ENCODE measurements around the gene LTF. TPM values are rescaled to one million over a fixed set of nuclear protein-coding genes. Genes with fewer than 3 reads are reported as not detected.

Gene LTF
- total RNA-seq, 1 experiment from 2014 or later = not detected

DNA sequence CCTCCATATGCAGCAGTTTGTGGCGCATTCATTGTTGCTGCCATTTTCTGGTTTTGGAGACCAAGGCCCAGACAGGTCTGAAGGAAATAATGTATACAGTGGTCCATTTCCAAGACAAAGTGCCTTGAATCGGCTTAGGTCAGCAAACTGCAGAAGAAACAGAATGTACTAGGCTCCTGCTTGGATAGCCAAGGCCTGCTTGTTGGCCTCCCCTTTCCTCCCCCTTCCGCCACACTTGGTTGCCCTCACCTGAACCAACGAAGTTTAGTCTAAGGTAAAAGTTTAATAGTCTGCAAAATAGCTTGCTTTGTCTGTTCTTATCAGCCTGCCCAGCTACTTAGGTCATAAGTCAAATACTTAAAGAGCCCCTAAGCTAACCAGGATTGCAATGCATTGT lies 21.1 kb upstream of the LTF start:
- Histone ChIP-seq H3K9ac (ENCODE audit: low read length) (no peak overlapping the region), H3K27ac (ENCODE audit: low read length) (no peak overlapping the region), H4K20me1 (ENCODE audit: insufficient read depth, low read depth, low read length) (0 out of 2 replicates have a peak, but pooled peaks cover 2% of the 10 kb centered on the region), H3K79me2 (ENCODE audit: low read length) (no peaks in the 10 kb centered on the region), H3K27me3 (ENCODE audit: low read length) (no peaks in the 10 kb centered on the region), H3K9me3 (ENCODE audit: low read length) (no peaks in the 10 kb centered on the region), H3K4me1 (ENCODE audit: low read length) (peaks cover 4% of the 10 kb centered on the region; the same call in 1 of the 2 replicates), H3K9me2 (replicated peaks; ENCODE audit: insufficient read depth, low read length) (no peaks in the 10 kb centered on the region), H3K4me3 (ENCODE audit: low read length) (no peak overlapping the region), H3K4me2 (ENCODE audit: low read depth, low read length, poor library complexity, severe bottlenecking) (no peak overlapping the region), H3K36me3 (ENCODE audit: insufficient read depth, low read length) (no peaks in the 10 kb centered on the region), H2AFZ (ENCODE audit: low read length) (no peak overlapping the region)
- DNase-seq = no peak

DNA sequence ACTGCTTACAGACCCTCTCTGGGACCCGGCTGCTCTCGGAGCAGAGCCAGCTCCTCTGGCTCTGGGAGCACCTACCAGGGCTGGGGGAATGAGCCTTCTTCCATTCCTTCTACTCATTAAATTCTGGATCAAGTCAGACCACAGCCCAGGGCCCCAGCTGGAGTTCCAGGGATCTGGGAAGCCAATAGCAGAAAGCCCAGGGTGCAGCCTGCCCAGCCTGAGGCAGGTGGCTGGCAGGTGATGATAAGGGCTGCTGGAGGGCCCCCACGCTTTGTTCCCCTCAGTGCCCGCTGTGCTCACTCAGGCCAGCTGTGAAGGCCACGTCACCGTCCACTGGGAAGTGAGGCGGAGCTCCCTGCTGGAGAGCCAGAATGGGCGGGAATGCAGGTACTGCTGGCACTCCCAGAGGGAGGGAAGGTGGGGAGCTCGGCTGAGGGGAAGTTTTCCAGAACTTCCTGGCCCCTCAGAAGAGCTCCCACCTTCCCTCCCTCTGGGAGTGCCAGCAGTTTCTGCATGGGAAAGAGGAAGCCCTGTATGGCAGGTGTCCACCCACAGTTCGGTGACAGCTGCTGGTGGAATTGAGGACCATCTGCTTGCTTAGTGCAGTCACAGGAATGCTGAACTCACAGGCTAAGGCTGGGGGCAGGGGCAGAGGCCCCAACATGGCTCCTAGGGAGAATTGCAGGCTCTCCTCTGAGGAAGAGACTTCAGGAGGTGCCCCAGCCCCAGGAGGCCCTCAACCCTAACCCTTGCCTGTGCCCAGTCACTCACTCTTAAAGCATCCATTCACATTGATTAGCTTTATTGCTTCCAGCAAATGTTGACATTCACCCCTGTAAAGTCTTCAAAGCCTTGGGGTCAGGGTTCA lies 20.4 kb upstream of the LTF start:
- Histone ChIP-seq H3K4me1 (ENCODE audit: low read length) (peaks cover 4% of the 10 kb centered on the region; the same call in 1 of the 2 replicates), H3K36me3 (ENCODE audit: insufficient read depth, low read length) (no peaks in the 10 kb centered on the region), H3K9me3 (ENCODE audit: low read length) (no peaks in the 10 kb centered on the region), H3K79me2 (ENCODE audit: low read length) (no peaks in the 10 kb centered on the region), H3K9me2 (replicated peaks; ENCODE audit: insufficient read depth, low read length) (no peaks in the 10 kb centered on the region), H3K4me2 (ENCODE audit: low read depth, low read length, poor library complexity, severe bottlenecking) (no peak overlapping the region), H3K27me3 (ENCODE audit: low read length) (no peaks in the 10 kb centered on the region), H3K9ac (ENCODE audit: low read length) (no peak overlapping the region), H4K20me1 (ENCODE audit: insufficient read depth, low read depth, low read length) (0 out of 2 replicates have a peak, but pooled peaks cover 2% of the 10 kb centered on the region), H3K27ac (ENCODE audit: low read length) (no peak overlapping the region), H2AFZ (ENCODE audit: low read length) (no peak overlapping the region), H3K4me3 (ENCODE audit: low read length) (no peak overlapping the region)
- DNase-seq = no peak

DNA sequence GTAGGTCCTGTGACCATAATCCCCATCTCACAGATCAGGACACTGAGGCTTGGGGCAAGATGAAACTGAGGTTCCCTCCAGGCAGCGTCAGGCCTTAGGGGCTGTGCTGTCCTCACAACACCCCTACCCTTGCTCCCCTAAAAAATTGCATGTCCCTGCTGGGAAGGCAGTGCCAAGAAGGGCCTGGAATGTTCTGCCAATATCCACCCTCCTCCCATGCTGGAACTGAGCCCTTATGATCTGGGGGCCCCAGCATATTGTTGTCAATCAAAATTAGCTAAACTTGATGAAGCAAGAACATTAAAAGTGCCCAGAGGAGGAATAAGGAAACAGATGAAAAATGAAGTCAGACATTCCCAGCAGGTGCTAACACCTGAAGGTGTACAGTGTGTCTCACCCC lies 19.7 kb upstream of the LTF start:
- no peaks in the 10 kb centered on the region for H3K9me2 ChIP-seq (replicated peaks; ENCODE audit: insufficient read depth, low read length)
- no peak overlapping the region for H3K4me3 ChIP-seq (ENCODE audit: low read length)
- H3K36me3 ChIP-seq (ENCODE audit: insufficient read depth, low read length) = no peaks in the 10 kb centered on the region
- H2AFZ ChIP-seq (ENCODE audit: low read length) = no peak overlapping the region
- 0 out of 2 replicates have a peak, but pooled peaks cover 2% of the 10 kb centered on the region for H4K20me1 ChIP-seq (ENCODE audit: insufficient read depth, low read depth, low read length)
- no peaks in the 10 kb centered on the region for H3K9me3 ChIP-seq (ENCODE audit: low read length)
- no peak overlapping the region for H3K27ac ChIP-seq (ENCODE audit: low read length)
- no peak overlapping the region for H3K4me2 ChIP-seq (ENCODE audit: low read depth, low read length, poor library complexity, severe bottlenecking)
- H3K4me1 ChIP-seq (ENCODE audit: low read length) = peaks cover 4% of the 10 kb centered on the region; the same call in 1 of the 2 replicates
- H3K27me3 ChIP-seq (ENCODE audit: low read length) = no peaks in the 10 kb centered on the region
- no peak for DNase-seq
- H3K9ac ChIP-seq (ENCODE audit: low read length) = no peak overlapping the region
- no peaks in the 10 kb centered on the region for H3K79me2 ChIP-seq (ENCODE audit: low read length)

DNA sequence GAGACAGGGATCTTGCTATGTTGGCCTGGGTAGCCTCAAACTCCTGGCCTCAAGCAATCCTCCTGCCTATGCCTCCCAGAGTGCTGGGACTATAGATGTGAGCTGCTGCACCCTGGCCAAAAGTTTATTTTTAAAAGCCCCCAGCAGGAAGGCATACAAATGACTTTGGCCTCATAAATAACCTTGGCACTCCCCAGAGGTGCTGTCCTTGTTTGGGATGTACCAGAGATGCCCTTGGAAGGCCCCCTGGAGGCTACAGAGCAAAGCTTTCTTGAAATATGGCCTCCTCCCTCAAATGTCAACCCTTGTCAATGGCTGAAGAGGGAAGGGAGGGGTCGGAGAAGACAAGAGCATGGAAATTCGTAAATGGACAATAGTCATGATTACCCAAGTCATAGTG lies 19.1 kb upstream of the LTF start:
- Histone ChIP-seq H2AFZ (ENCODE audit: low read length) (no peak overlapping the region), H3K4me2 (ENCODE audit: low read depth, low read length, poor library complexity, severe bottlenecking) (no peak overlapping the region), H3K9ac (ENCODE audit: low read length) (no peak overlapping the region), H4K20me1 (ENCODE audit: insufficient read depth, low read depth, low read length) (0 out of 2 replicates have a peak, but pooled peaks cover 2% of the 10 kb centered on the region), H3K9me3 (ENCODE audit: low read length) (no peaks in the 10 kb centered on the region), H3K36me3 (ENCODE audit: insufficient read depth, low read length) (no peaks in the 10 kb centered on the region), H3K4me1 (ENCODE audit: low read length) (peaks cover under 1% of the 10 kb centered on the region; the same call in 1 of the 2 replicates), H3K9me2 (replicated peaks; ENCODE audit: insufficient read depth, low read length) (no peaks in the 10 kb centered on the region), H3K4me3 (ENCODE audit: low read length) (no peak overlapping the region), H3K79me2 (ENCODE audit: low read length) (no peaks in the 10 kb centered on the region), H3K27me3 (ENCODE audit: low read length) (no peaks in the 10 kb centered on the region), H3K27ac (ENCODE audit: low read length) (no peak overlapping the region)
- DNase-seq = no peak

DNA sequence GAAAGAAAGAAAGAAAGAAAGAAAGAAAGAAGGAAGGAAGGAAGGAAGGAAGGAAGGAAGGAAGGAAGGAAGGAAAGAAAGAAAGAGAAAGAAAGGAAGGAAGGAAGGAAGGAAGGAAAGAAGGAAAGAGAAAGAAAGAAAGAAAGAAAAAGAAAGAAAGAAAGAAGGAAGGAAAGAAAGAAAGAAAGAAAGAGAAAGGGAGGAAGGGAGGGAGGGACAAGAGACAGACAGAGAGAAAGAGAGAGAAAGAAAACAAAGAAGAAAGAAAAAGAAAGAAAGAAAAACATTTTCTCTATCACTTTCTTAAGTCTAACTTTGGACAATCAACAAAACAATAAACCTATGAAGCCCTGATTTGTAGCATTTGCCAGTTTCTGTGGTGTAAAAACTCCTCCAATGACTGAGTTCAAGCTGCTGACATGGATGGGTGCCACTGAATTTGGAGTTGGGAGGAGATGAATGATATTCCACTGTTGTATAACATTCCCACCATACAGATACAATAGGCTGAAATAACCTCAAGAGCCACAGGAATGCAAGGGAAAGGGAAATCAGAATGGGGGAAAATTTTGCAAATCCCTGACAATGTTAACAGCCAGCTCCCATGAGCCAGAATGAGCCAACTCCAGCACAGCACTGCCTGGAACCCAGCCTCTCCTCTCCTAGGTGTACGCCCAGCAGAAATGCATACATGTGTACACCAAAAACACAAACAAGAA lies 18.1 kb upstream of the LTF start:
- Histone ChIP-seq H3K4me1 (ENCODE audit: low read length) (no peaks in the 10 kb centered on the region), H3K9me3 (ENCODE audit: low read length) (no peaks in the 10 kb centered on the region), H3K27me3 (ENCODE audit: low read length) (no peaks in the 10 kb centered on the region), H3K36me3 (ENCODE audit: insufficient read depth, low read length) (no peaks in the 10 kb centered on the region), H3K4me3 (ENCODE audit: low read length) (no peak overlapping the region), H2AFZ (ENCODE audit: low read length) (no peak overlapping the region), H3K9me2 (replicated peaks; ENCODE audit: insufficient read depth, low read length) (no peaks in the 10 kb centered on the region), H3K9ac (ENCODE audit: low read length) (no peak overlapping the region), H3K27ac (ENCODE audit: low read length) (no peak overlapping the region), H3K79me2 (ENCODE audit: low read length) (no peaks in the 10 kb centered on the region), H4K20me1 (ENCODE audit: insufficient read depth, low read depth, low read length) (0 out of 2 replicates have a peak, but pooled peaks cover 2% of the 10 kb centered on the region), H3K4me2 (ENCODE audit: low read depth, low read length, poor library complexity, severe bottlenecking) (no peak overlapping the region)
- DNase-seq = no peak

DNA sequence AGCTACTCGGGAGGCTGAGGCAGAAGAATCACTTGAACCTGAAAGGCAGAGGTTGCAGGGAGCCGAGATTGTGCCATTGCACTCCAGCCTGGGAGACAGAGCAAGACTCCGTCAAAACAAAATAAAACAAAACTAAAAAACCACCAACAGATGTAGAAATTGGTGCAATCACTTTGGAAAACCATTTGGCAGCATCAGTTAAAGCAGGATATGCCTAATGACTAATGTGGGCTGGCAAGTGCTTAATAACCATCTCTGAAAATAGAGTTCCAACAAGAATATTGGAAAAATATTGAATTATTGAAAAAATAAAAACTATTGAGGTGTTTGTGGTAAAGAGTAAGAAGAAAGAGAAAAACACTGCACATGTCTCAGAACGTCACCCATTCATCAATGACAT lies 16.9 kb upstream of the LTF start:
- no peak overlapping the region for H3K9ac ChIP-seq (ENCODE audit: low read length)
- no peak for DNase-seq
- no peaks in the 10 kb centered on the region for H3K9me2 ChIP-seq (replicated peaks; ENCODE audit: insufficient read depth, low read length)
- H3K4me3 ChIP-seq (ENCODE audit: low read length) = no peak overlapping the region
- H2AFZ ChIP-seq (ENCODE audit: low read length) = no peak overlapping the region
- H3K79me2 ChIP-seq (ENCODE audit: low read length) = no peaks in the 10 kb centered on the region
- no peaks in the 10 kb centered on the region for H3K9me3 ChIP-seq (ENCODE audit: low read length)
- H3K27ac ChIP-seq (ENCODE audit: low read length) = no peak overlapping the region
- H3K27me3 ChIP-seq (ENCODE audit: low read length) = no peaks in the 10 kb centered on the region
- no peak overlapping the region for H3K4me2 ChIP-seq (ENCODE audit: low read depth, low read length, poor library complexity, severe bottlenecking)
- no peaks in the 10 kb centered on the region for H3K4me1 ChIP-seq (ENCODE audit: low read length)
- H4K20me1 ChIP-seq (ENCODE audit: insufficient read depth, low read depth, low read length) = 0 out of 2 replicates have a peak, but pooled peaks cover 2% of the 10 kb centered on the region
- H3K36me3 ChIP-seq (ENCODE audit: insufficient read depth, low read length) = no peaks in the 10 kb centered on the region

DNA sequence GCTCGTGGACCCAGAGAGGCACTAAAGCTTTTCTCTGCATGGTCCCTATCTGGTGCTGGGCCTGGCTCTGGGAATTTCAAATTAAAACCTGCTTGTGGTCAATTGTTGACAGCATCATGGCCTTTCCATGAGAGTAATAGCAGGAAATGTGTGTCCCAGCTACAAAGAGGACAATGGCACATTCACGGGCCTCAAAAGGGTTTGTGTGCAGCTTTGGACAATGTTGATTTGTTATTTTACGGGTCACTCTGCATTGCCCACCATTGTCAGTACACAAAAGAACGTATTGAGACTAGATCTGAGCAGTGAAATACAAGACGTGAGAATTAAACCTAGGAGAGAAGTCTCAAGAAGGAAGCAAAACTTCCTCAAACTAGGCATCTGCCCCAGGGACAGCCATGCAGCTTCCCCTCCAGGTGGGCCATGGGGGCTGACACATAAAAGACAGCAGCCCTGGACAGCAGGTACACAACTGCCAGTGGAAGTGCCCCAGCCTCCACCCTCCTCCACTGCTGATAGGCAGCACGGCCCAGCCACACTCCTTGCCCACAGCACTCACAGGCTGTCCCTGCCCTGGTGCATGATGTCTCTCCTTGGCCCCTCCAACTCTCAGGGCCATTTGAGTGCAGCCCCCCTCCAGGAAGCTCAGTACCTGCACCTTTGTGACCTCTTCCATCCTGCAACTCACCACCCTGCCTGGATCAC lies 15.9 kb upstream of the LTF start:
- H3K4me2 ChIP-seq (ENCODE audit: low read depth, low read length, poor library complexity, severe bottlenecking) = no peak overlapping the region
- H3K4me1 ChIP-seq (ENCODE audit: low read length) = no peaks in the 10 kb centered on the region
- H3K9ac ChIP-seq (ENCODE audit: low read length) = no peak overlapping the region
- H4K20me1 ChIP-seq (ENCODE audit: insufficient read depth, low read depth, low read length) = 0 out of 2 replicates have a peak, but pooled peaks cover 2% of the 10 kb centered on the region
- no peak overlapping the region for H2AFZ ChIP-seq (ENCODE audit: low read length)
- no peaks in the 10 kb centered on the region for H3K9me3 ChIP-seq (ENCODE audit: low read length)
- no peak for DNase-seq
- H3K27me3 ChIP-seq (ENCODE audit: low read length) = no peaks in the 10 kb centered on the region
- H3K4me3 ChIP-seq (ENCODE audit: low read length) = no peak overlapping the region
- no peak overlapping the region for H3K27ac ChIP-seq (ENCODE audit: low read length)
- H3K36me3 ChIP-seq (ENCODE audit: insufficient read depth, low read length) = no peaks in the 10 kb centered on the region
- no peaks in the 10 kb centered on the region for H3K79me2 ChIP-seq (ENCODE audit: low read length)
- no peaks in the 10 kb centered on the region for H3K9me2 ChIP-seq (replicated peaks; ENCODE audit: insufficient read depth, low read length)

DNA sequence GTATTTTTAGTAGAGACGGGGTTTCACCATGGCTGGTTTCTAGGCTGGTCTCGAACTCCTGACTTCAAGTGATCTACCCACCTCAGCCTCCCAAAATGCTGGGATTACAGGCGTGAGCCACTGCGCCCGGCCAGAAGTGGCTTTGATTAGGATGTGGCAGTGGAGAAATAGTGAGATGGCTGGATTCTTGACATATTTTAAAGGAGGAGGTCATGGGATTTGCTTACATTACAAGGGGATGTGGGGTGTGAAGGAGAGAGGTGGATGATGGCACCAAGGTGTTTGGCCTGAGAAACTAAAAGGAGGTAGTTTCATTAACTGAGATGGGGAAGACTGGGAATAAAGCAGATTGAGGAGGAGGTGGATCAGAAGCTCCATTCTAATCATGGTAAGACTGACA lies 15.0 kb upstream of the LTF start:
- Histone ChIP-seq H3K27me3 (ENCODE audit: low read length) (no peaks in the 10 kb centered on the region), H3K4me2 (ENCODE audit: low read depth, low read length, poor library complexity, severe bottlenecking) (no peak overlapping the region), H3K79me2 (ENCODE audit: low read length) (no peaks in the 10 kb centered on the region), H4K20me1 (ENCODE audit: insufficient read depth, low read depth, low read length) (0 out of 2 replicates have a peak, but pooled peaks cover 2% of the 10 kb centered on the region), H3K4me1 (ENCODE audit: low read length) (no peaks in the 10 kb centered on the region), H2AFZ (ENCODE audit: low read length) (no peak overlapping the region), H3K9me2 (replicated peaks; ENCODE audit: insufficient read depth, low read length) (no peaks in the 10 kb centered on the region), H3K4me3 (ENCODE audit: low read length) (no peak overlapping the region), H3K9me3 (ENCODE audit: low read length) (no peaks in the 10 kb centered on the region), H3K9ac (ENCODE audit: low read length) (no peak overlapping the region), H3K27ac (ENCODE audit: low read length) (no peak overlapping the region), H3K36me3 (ENCODE audit: insufficient read depth, low read length) (no peaks in the 10 kb centered on the region)
- no peak for DNase-seq
